GM19239 (cell line): ENCODE data around the gene PRKAA1.

Experiments used
- DNase-seq: peaks from one replicate; pipeline ENCODE4 v3.0.0; 2011; ENCODE audit warnings: low spot score; ENCODE audit not compliant: insufficient read length
- FAIRE-seq: peaks from 2 replicates; lab custom pipeline; 2011; peaks lifted over from hg19 to GRCh38; lab: Jason Lieb, UNC

PRKAA1 gene

GRCh38 chr5:40798012-40798800 lies at the start of gene PRKAA1:
Gene PRKAA1, minus strand, starts transcription at chr5:40798374. Its CDS starts 185 bp downstream, at chr5:40798189.
- peak; percentile 73 for FAIRE-seq
- peak; percentile 93 for DNase-seq

GRCh38 chr5:40847525-40847924 lies 49.4 kb upstream of the PRKAA1 start:
- DNase-seq (no peak), FAIRE-seq (no peak)

GRCh38 chr5:40846371-40846770 lies 48.2 kb upstream of the PRKAA1 start:
- DNase-seq = no peak
- no peak for FAIRE-seq

GRCh38 chr5:40844565-40844964 lies 46.4 kb upstream of the PRKAA1 start:
- FAIRE-seq (no peak), DNase-seq (no peak)

GRCh38 chr5:40842351-40842750 lies 44.2 kb upstream of the PRKAA1 start:
- no peak for DNase-seq
- FAIRE-seq = no peak

GRCh38 chr5:40841068-40841805 lies 43.1 kb upstream of the PRKAA1 start, which contains the start of gene CARD6:
Gene CARD6, plus strand, starts transcription at chr5:40841367. Its CDS starts 16 bp downstream, at chr5:40841383.
- FAIRE-seq = peak; percentile 60
- no peak for DNase-seq

- DNase-seq = no peak
- no peak for FAIRE-seq
These were observed 39.9 kb upstream of the PRKAA1 start for GRCh38 chr5:40838086-40838485.

GRCh38 chr5:40834849-40835787 lies 36.9 kb upstream of the PRKAA1 start, which contains the start of gene RPL37:
Gene RPL37, minus strand, starts transcription at chr5:40835222. Its CDS starts 37 bp downstream, at chr5:40835185.
- peak; percentile 95 for FAIRE-seq

GRCh38 chr5:40834391-40834848 lies 36.2 kb upstream of the PRKAA1 start:
- DNase-seq = no peak
- no peak for FAIRE-seq

More at GRCh38 chr5:40834849-40835787, 36.9 kb upstream of the PRKAA1 start, which contains the start of gene RPL37:
- DNase-seq = peak; percentile 69

GRCh38 chr5:40833712-40834229 lies 35.6 kb upstream of the PRKAA1 start:
- FAIRE-seq = no peak
- DNase-seq = no peak

- FAIRE-seq = no peak
These were observed 34.2 kb upstream of the PRKAA1 start for GRCh38 chr5:40832345-40832744.

GRCh38 chr5:40831346-40832210 lies 33.4 kb upstream of the PRKAA1 start:
- DNase-seq = no peak
- FAIRE-seq = no peak

More at GRCh38 chr5:40832345-40832744, 34.2 kb upstream of the PRKAA1 start:
- DNase-seq = no peak

- FAIRE-seq = no peak
- no peak for DNase-seq
These were observed 31.8 kb upstream of the PRKAA1 start for GRCh38 chr5:40829748-40830533.

- no peak for FAIRE-seq
These were observed 30.8 kb upstream of the PRKAA1 start for GRCh38 chr5:40828690-40829661.

GRCh38 chr5:40828021-40828631 lies 30.0 kb upstream of the PRKAA1 start:
- no peak for DNase-seq
- no peak for FAIRE-seq

More at GRCh38 chr5:40828690-40829661, 30.8 kb upstream of the PRKAA1 start:
- no peak for DNase-seq

- DNase-seq = no peak
- no peak for FAIRE-seq
These were observed 29.2 kb upstream of the PRKAA1 start for GRCh38 chr5:40827188-40827977.
